Lower leg skin (tissue), 4 donors: ENCODE measurements around the gene RIIAD1. TPM values are rescaled to one million over a fixed set of nuclear protein-coding genes. Genes with fewer than 3 reads are reported as not detected.

Experiments
- DNase-seq, 2 donors: peaks; one replicate each; pipeline ENCODE4 v3.0.0-alpha.2; 2019; ENCODE audit warnings: low spot score in 2 of 2
- H3K4me3 ChIP-seq: fragments of 200-600 bp; sonication (generic); 2 replicates; pipeline ENCODE4 v1.5.1; 2017; ENCODE audit warnings: mild to moderate bottlenecking, low read depth; ENCODE audit not compliant: poor library complexity, severe bottlenecking
- POLR2A ChIP-seq, 2 donors: fragments of 450-650 bp; IDR thresholded peaks; one replicate each; pipeline ENCODE4 v1.6.1; 2016 to 2017; ENCODE audit warnings: antibody characterized with exemption in 2 of 2, mild to moderate bottlenecking in 1 of 2, moderate library complexity in 1 of 2
- WGBS, 2 donors: methylation state at CpG; one replicate each; pipeline ENCODE4 v1.1.5; 2018; 5-methylcytosine and 5-hydroxymethylcytosine counted together
- intact Hi-C: fragments of 100-400 bp; cut with DNase I; formaldehyde crosslinking; loops from one replicate; pipeline ENCODE4 v1.15.0; 2023; ENCODE audit warnings: low total_unique reads
- total RNA-seq, 4 donors: library from RNA; depleted of rRNA; stranded (reverse); fragments of >200 nt; gene quantifications; one replicate each; pipeline ENCODE4 v1.1.0, GENCODE V29; 2016
- TF ChIP-seq, protein P1 (sequence below), 3 donors: fragments of 450-650 bp; IDR thresholded peaks; one replicate each; pipeline ENCODE4 v1.5.1; 2016; ENCODE audit warnings: antibody characterized with exemption in 3 of 3, mild to moderate bottlenecking in 3 of 3, moderate library complexity in 2 of 3

Gene RIIAD1
- total RNA-seq, 4 donors from 2014 or later = not detected

DNA sequence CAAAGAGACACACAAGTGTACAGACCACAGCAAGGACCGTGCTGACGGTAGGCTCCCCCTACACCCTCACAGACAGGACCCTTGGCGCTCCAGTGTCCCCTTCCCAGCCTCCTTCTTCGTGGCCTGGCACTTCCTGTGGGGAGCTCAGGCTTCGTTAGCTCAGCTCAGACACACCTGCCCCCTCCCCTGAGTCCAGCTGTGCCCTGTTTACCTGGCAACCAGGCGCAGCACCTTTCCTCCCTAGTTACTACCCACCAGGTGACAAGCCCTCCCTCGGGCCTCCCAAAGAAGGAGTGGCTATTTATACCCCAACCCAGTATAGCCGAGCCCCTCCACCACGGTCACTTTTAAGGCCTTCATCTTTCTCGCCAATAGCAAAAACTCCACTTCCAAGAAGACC, 9.4 kb upstream of the RIIAD1 start:
- intact Hi-C loops = no loop called here
- DNase-seq = no peak
- TF ChIP-seq POLR2A (IDR thresholded peaks at IDR 0.05) = no peak
- TF ChIP-seq, protein P1, sequence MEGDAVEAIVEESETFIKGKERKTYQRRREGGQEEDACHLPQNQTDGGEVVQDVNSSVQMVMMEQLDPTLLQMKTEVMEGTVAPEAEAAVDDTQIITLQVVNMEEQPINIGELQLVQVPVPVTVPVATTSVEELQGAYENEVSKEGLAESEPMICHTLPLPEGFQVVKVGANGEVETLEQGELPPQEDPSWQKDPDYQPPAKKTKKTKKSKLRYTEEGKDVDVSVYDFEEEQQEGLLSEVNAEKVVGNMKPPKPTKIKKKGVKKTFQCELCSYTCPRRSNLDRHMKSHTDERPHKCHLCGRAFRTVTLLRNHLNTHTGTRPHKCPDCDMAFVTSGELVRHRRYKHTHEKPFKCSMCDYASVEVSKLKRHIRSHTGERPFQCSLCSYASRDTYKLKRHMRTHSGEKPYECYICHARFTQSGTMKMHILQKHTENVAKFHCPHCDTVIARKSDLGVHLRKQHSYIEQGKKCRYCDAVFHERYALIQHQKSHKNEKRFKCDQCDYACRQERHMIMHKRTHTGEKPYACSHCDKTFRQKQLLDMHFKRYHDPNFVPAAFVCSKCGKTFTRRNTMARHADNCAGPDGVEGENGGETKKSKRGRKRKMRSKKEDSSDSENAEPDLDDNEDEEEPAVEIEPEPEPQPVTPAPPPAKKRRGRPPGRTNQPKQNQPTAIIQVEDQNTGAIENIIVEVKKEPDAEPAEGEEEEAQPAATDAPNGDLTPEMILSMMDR (IDR thresholded peaks at IDR 0.05) = no peak
- no peak overlapping the region for H3K4me3 ChIP-seq
- WGBS, 2 donors = 75 to 80% methylated on average over 10 of the region's 10 CpGs

DNA sequence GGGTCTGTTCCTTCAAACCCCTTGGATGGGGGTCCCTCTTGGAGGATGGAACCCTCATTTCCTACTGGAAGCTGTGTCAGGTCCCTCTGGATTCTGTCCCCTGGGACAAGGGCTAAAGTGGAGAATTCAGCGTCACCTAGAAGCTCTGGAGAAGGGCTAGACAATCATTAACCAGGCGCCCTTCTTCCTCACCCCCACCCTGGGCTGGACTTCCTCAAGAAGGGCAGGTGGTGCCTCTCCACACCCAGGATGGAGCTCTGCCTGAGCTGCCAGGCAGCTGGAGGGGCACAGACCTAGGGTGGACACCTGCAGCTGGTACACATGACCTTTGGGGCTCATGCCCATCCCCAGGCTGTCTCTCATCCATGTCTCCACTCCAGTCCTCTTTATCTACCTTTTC, 8.3 kb upstream of the RIIAD1 start:
- WGBS, 2 donors = 69 to 86% methylated on average over 2 of the region's 2 CpGs
- DNase-seq = no peak
- TF ChIP-seq POLR2A (IDR thresholded peaks at IDR 0.05) = no peak
- TF ChIP-seq, protein P1 (IDR thresholded peaks at IDR 0.05) = no peak
- H3K4me3 ChIP-seq = no peak overlapping the region
- intact Hi-C loops = no loop called here

DNA sequence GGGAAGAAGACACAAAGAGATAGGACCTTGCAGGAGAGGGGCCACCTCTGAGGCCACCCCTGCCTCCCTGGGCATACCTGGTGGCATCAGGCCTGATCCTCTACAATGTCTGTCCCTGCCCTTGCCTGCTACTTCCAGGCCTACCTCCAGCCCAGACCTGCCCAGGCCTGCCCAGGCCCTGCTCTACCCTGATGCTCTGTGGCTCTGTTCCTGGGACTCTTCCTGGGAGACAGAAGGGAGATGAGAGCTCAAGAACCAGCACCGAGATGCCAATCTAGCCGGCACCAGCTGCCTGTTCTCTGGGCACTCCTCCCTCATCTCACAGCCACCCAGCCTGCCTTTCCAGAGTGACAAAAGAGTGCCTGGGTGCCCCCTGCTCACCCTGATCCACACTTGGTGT, 7.4 kb upstream of the RIIAD1 start:
- no peak overlapping the region for H3K4me3 ChIP-seq
- TF ChIP-seq, protein P1 (IDR thresholded peaks at IDR 0.05) = no peak
- no peak for TF ChIP-seq POLR2A (IDR thresholded peaks at IDR 0.05)
- intact Hi-C loops = no loop called here
- WGBS, 2 donors = 60 to 65% methylated on average over 2 of the region's 2 CpGs
- no peak for DNase-seq

DNA sequence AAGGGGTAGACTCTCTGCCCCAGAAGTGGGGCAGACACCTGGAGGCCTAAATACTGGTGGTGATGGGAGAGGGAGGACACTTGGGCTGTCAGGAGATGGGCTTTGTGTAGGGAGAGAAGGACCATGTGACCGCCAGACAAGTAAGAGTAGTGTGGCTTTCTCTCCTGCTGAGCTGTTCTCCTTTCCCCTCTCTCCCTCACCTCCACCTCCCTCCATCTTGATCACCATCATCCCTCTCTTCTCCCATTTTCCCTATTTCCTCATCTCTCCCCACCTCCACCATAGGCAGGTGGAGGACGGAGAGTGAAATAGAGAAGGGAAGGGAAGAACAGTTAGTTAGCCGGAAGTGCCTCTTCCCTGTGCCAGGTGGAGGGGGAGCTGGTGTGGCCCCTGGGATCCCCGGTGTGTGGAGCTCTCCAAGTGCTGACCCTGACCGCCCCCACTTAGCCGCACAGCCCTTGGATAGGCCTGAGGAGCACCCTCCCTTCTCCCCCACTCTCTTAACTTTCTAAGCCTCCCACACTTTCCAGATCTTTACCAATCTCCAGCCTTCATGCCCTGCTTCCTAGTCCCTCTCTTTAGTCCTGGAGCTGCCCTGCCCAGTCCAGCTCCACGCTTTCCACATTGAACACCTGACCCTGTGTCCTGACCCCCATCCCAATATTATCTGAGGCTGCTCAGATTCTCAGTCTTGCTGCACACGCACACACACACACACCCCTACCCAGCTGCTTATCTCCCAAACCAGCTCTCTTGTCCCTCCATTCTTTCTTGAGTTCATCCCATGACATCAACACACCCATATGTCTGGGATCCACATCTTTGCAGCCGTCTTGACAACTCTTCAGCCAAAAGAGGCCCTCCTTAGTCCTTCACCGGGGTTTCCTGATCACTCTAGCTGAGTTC, 6.2 kb upstream of the RIIAD1 start:
- no peak overlapping the region for H3K4me3 ChIP-seq
- intact Hi-C loops = no loop called here
- TF ChIP-seq, protein P1 (IDR thresholded peaks at IDR 0.05) = no peak
- no peak for TF ChIP-seq POLR2A (IDR thresholded peaks at IDR 0.05)
- DNase-seq = no peak
- WGBS, 2 donors = 75 to 78% methylated on average over 10 of the region's 10 CpGs

DNA sequence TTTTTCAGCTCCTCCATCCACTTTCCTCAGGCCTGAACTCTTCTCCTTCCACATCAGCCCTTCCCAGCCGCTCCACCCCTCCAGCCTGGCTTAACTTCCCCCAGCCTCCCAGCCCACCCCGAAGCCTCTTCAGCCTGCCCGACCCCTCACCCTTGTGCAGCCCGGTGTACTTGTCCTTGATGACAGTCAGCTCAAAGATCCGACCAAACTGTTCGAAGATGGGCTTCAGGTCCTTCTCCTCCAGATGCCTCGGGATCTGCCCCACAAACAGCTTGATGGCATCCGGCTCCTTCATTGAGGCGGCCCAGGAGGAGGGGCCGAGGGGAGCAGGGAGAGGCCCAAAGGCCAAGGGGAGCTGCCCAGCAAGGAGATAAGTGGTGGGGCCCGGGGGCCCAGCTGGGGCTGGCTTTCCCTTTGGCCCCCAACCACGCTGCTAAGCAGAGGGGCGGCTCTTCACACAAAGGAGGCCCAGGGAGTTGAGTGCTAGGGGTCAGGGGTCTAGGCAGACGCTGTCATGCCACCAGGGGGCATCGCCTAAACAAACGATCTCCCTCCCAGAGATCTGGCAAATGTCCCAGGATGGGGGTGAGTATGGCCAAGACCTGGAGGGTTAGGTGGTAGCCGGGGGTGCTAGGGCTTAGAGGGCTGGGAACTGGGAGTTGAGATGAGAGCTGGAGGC, 5.5 kb upstream of the RIIAD1 start:
- no peak for DNase-seq
- TF ChIP-seq, protein P1 (IDR thresholded peaks at IDR 0.05) = no peak
- TF ChIP-seq POLR2A (IDR thresholded peaks at IDR 0.05) = no peak

More for the DNA sequence above, 5.5 kb upstream of the RIIAD1 start:
- no peak overlapping the region for H3K4me3 ChIP-seq
- intact Hi-C loops = no loop called here
- WGBS, 2 donors = 49 to 56% methylated on average over 17 of the region's 17 CpGs
